ENCODE results near the gene C19orf85.

The C19orf85 gene

GRCh38 chr19:55486971-55487923, 22.7 kb upstream of the C19orf85 start:
- Histone ChIP-seq H3K36me3 (ENCODE audit: control insufficient read depth, insufficient read depth, low read length) (peaks cover 3% of the 10 kb centered on the region), H3K27me3 (ENCODE audit: control insufficient read depth, insufficient read depth, low read length) (no peaks in the 10 kb centered on the region), H3K27ac (ENCODE audit: low read depth, low read length) (peak overlapping the region; percentile 95), H3K4me3 (ENCODE audit: low read length) (peak overlapping the region; percentile 27), H3K9ac (ENCODE audit: low read length) (peak overlapping the region; percentile 29), H3K4me1 (ENCODE audit: control insufficient read depth, insufficient read depth, low read length) (peaks cover 43% of the 10 kb centered on the region)

GRCh38 chr19:55486043-55486970, 21.8 kb upstream of the C19orf85 start:
- H3K27ac ChIP-seq (ENCODE audit: low read depth, low read length) = peak overlapping the region; percentile 95
- peak overlapping the region; percentile 40 for H3K4me3 ChIP-seq (ENCODE audit: low read length)
- peaks cover 3% of the 10 kb centered on the region for H3K36me3 ChIP-seq (ENCODE audit: control insufficient read depth, insufficient read depth, low read length)
- no peaks in the 10 kb centered on the region for H3K27me3 ChIP-seq (ENCODE audit: control insufficient read depth, insufficient read depth, low read length)
- peaks cover 35% of the 10 kb centered on the region for H3K4me1 ChIP-seq (ENCODE audit: control insufficient read depth, insufficient read depth, low read length)
- no peak overlapping the region for H3K9ac ChIP-seq (ENCODE audit: low read length)

GRCh38 chr19:55485439-55486011, 21.0 kb upstream of the C19orf85 start:
- Histone ChIP-seq H3K27me3 (ENCODE audit: control insufficient read depth, insufficient read depth, low read length) (no peaks in the 10 kb centered on the region), H3K27ac (ENCODE audit: low read depth, low read length) (peak overlapping the region; percentile 95), H3K4me3 (ENCODE audit: low read length) (peak overlapping the region; percentile 70), H3K4me1 (ENCODE audit: control insufficient read depth, insufficient read depth, low read length) (peaks cover 34% of the 10 kb centered on the region), H3K36me3 (ENCODE audit: control insufficient read depth, insufficient read depth, low read length) (peaks cover 3% of the 10 kb centered on the region), H3K9ac (ENCODE audit: low read length) (no peak overlapping the region)

- Histone ChIP-seq H3K27me3 (ENCODE audit: control insufficient read depth, insufficient read depth, low read length) (no peaks in the 10 kb centered on the region), H3K36me3 (ENCODE audit: control insufficient read depth, insufficient read depth, low read length) (peaks cover 3% of the 10 kb centered on the region), H3K4me1 (ENCODE audit: control insufficient read depth, insufficient read depth, low read length) (peaks cover 34% of the 10 kb centered on the region), H3K4me3 (ENCODE audit: low read length) (peak within 1 kb of the TSS; percentile 70), H3K9ac (ENCODE audit: low read length) (no peak within 1 kb of the TSS), H3K27ac (ENCODE audit: low read depth, low read length) (peak within 1 kb of the TSS; percentile 95)
These were observed 20.3 kb upstream of the C19orf85 start, which contains the start of gene NAT14 for GRCh38 chr19:55484593-55485438. NAT14 (plus strand) TSS chr19:55485188; CDS start chr19:55485709, 521 bp downstream.

- H3K27me3 ChIP-seq (ENCODE audit: control insufficient read depth, insufficient read depth, low read length) = no peaks in the 10 kb centered on the region
- H3K9ac ChIP-seq (ENCODE audit: low read length) = no peak overlapping the region
- H3K36me3 ChIP-seq (ENCODE audit: control insufficient read depth, insufficient read depth, low read length) = peaks cover 3% of the 10 kb centered on the region
- peaks cover 34% of the 10 kb centered on the region for H3K4me1 ChIP-seq (ENCODE audit: control insufficient read depth, insufficient read depth, low read length)
- peak overlapping the region; percentile 70 for H3K4me3 ChIP-seq (ENCODE audit: low read length)
- H3K27ac ChIP-seq (ENCODE audit: low read depth, low read length) = peak overlapping the region; percentile 95
These were observed 19.4 kb upstream of the C19orf85 start for GRCh38 chr19:55483706-55484592.

GRCh38 chr19:55482967-55483705, 18.6 kb upstream of the C19orf85 start:
- Histone ChIP-seq H3K27ac (ENCODE audit: low read depth, low read length) (no peak overlapping the region), H3K27me3 (ENCODE audit: control insufficient read depth, insufficient read depth, low read length) (no peaks in the 10 kb centered on the region), H3K4me1 (ENCODE audit: control insufficient read depth, insufficient read depth, low read length) (peaks cover 32% of the 10 kb centered on the region), H3K36me3 (ENCODE audit: control insufficient read depth, insufficient read depth, low read length) (peaks cover 3% of the 10 kb centered on the region), H3K9ac (ENCODE audit: low read length) (no peak overlapping the region), H3K4me3 (ENCODE audit: low read length) (no peak overlapping the region)

GRCh38 chr19:55482156-55482961, 17.8 kb upstream of the C19orf85 start:
- peaks cover 29% of the 10 kb centered on the region for H3K4me1 ChIP-seq (ENCODE audit: control insufficient read depth, insufficient read depth, low read length)
- H3K36me3 ChIP-seq (ENCODE audit: control insufficient read depth, insufficient read depth, low read length) = peaks cover 3% of the 10 kb centered on the region
- no peaks in the 10 kb centered on the region for H3K27me3 ChIP-seq (ENCODE audit: control insufficient read depth, insufficient read depth, low read length)
- H3K4me3 ChIP-seq (ENCODE audit: low read length) = no peak overlapping the region
- no peak overlapping the region for H3K27ac ChIP-seq (ENCODE audit: low read depth, low read length)
- H3K9ac ChIP-seq (ENCODE audit: low read length) = no peak overlapping the region

- Histone ChIP-seq H3K9ac (ENCODE audit: low read length) (no peak overlapping the region), H3K4me1 (ENCODE audit: control insufficient read depth, insufficient read depth, low read length) (peaks cover 23% of the 10 kb centered on the region), H3K36me3 (ENCODE audit: control insufficient read depth, insufficient read depth, low read length) (peaks cover 3% of the 10 kb centered on the region), H3K4me3 (ENCODE audit: low read length) (no peak overlapping the region), H3K27ac (ENCODE audit: low read depth, low read length) (no peak overlapping the region), H3K27me3 (ENCODE audit: control insufficient read depth, insufficient read depth, low read length) (no peaks in the 10 kb centered on the region)
These were observed 17.2 kb upstream of the C19orf85 start for GRCh38 chr19:55481794-55482155.

GRCh38 chr19:55481148-55481793, 16.7 kb upstream of the C19orf85 start:
- Histone ChIP-seq H3K9ac (ENCODE audit: low read length) (no peak overlapping the region), H3K27ac (ENCODE audit: low read depth, low read length) (no peak overlapping the region), H3K4me1 (ENCODE audit: control insufficient read depth, insufficient read depth, low read length) (peaks cover 18% of the 10 kb centered on the region), H3K4me3 (ENCODE audit: low read length) (no peak overlapping the region), H3K36me3 (ENCODE audit: control insufficient read depth, insufficient read depth, low read length) (peaks cover 3% of the 10 kb centered on the region), H3K27me3 (ENCODE audit: control insufficient read depth, insufficient read depth, low read length) (no peaks in the 10 kb centered on the region)

All from rectal smooth muscle tissue (tissue), 1 donor.